ENCODE measurements around the gene EBLN1. TPM values are rescaled to one million over a fixed set of nuclear protein-coding genes. Genes with fewer than 3 reads are reported as not detected.

The EBLN1 gene
- total and polyA plus RNA-seq, 2 of the 13 experiments (the other 11 are each of a cell fraction or from before 2014, with no cell fraction given): not detected

- TF ChIP-seq TRIM22 (IDR thresholded peaks at IDR 0.05): no peak
- no peak for TF ChIP-seq ZNF639 (CRISPR knock-in tag; conservative IDR thresholded peaks at IDR 0.05)
- TF ChIP-seq ATF5 (CRISPR knock-in tag; IDR thresholded peaks at IDR 0.05; ENCODE audit: low read depth): no peak
- no peak for TF ChIP-seq FOXM1 (CRISPR knock-in tag; IDR thresholded peaks at IDR 0.05)
- no peak for TF ChIP-seq NR3C1 (CRISPR knock-in tag; IDR thresholded peaks at IDR 0.05)
- TF ChIP-seq, protein P1, sequence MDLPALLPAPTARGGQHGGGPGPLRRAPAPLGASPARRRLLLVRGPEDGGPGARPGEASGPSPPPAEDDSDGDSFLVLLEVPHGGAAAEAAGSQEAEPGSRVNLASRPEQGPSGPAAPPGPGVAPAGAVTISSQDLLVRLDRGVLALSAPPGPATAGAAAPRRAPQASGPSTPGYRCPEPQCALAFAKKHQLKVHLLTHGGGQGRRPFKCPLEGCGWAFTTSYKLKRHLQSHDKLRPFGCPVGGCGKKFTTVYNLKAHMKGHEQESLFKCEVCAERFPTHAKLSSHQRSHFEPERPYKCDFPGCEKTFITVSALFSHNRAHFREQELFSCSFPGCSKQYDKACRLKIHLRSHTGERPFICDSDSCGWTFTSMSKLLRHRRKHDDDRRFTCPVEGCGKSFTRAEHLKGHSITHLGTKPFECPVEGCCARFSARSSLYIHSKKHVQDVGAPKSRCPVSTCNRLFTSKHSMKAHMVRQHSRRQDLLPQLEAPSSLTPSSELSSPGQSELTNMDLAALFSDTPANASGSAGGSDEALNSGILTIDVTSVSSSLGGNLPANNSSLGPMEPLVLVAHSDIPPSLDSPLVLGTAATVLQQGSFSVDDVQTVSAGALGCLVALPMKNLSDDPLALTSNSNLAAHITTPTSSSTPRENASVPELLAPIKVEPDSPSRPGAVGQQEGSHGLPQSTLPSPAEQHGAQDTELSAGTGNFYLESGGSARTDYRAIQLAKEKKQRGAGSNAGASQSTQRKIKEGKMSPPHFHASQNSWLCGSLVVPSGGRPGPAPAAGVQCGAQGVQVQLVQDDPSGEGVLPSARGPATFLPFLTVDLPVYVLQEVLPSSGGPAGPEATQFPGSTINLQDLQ (CRISPR knock-in tag; IDR thresholded peaks at IDR 0.05): no peak
- no peak; the same call in 1 of the 2 replicates for TF ChIP-seq MYNN (CRISPR knock-in tag; IDR thresholded peaks at IDR 0.05; ENCODE audit: low read depth)
- TF ChIP-seq ZNF160 (CRISPR knock-in tag; IDR thresholded peaks at IDR 0.05): no peak
- TF ChIP-seq POLR2AphosphoS5 (IDR thresholded peaks at IDR 0.05; ENCODE audit: low read depth, low read length): no peak
- TF ChIP-seq ZNF678 (CRISPR knock-in tag; IDR thresholded peaks at IDR 0.05): no peak; the same call in 1 of the 2 replicates
- TF ChIP-seq THAP9 (CRISPR knock-in tag; IDR thresholded peaks at IDR 0.05; ENCODE audit: borderline replicate concordance): peak; percentile 43; the same call in 1 of the 2 replicates
- TF ChIP-seq ZFP90 (CRISPR knock-in tag; IDR thresholded peaks at IDR 0.05; ENCODE audit: borderline replicate concordance): no peak
- no peak for TF ChIP-seq SP4 (CRISPR knock-in tag; IDR thresholded peaks at IDR 0.05)
- peak; percentile 61; the same call in 1 of the 2 replicates for TF ChIP-seq ESRRA (CRISPR knock-in tag; IDR thresholded peaks at IDR 0.05; ENCODE audit: low read depth)
- 0 out of 2 replicates have a peak, but pooled peaks have one; percentile 25 for TF ChIP-seq ZNF790 (CRISPR knock-in tag; IDR thresholded peaks at IDR 0.05; ENCODE audit: borderline replicate concordance)
- TF ChIP-seq ZNF207 (IDR thresholded peaks at IDR 0.05; ENCODE audit: borderline replicate concordance): no peak
- TF ChIP-seq TGIF2 (CRISPR knock-in tag; IDR thresholded peaks at IDR 0.05): peak; percentile 57; the same call in 1 of the 2 replicates
- TF ChIP-seq ZNF597 (CRISPR knock-in tag; IDR thresholded peaks at IDR 0.05): no peak
Measured at GRCh38 chr10:22228943-22229801, 11.4 kb upstream of the EBLN1 start (continued).
